IPS-NIHi7 (cell line): ENCODE data around the gene STXBP5.

Source experiments
- DNase-seq: peaks from one replicate; pipeline ENCODE4 v3.0.0; 2012; ENCODE audit warnings: mixed read lengths; ENCODE audit errors: extremely low spot score

Gene STXBP5

DNA sequence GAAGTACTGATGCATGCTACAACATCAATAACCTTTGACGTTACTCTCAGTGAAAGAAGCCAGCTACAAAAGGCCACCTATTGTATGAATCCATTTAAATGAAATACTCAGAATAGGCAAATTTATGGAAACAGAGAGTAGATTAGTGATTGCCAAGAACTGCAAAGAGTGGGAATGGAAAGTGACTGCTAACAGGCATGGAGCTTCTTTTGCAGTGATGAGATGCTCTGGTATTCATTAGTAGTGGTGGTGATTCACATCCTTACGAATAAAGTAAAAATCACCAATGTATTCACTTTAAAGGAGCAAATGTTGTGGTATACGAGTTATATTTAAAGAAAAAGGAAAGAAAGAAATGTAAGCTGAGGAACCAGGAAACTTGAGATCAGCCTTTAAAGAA, 177.5 kb downstream of the STXBP5 start:
- no peak for DNase-seq

DNA sequence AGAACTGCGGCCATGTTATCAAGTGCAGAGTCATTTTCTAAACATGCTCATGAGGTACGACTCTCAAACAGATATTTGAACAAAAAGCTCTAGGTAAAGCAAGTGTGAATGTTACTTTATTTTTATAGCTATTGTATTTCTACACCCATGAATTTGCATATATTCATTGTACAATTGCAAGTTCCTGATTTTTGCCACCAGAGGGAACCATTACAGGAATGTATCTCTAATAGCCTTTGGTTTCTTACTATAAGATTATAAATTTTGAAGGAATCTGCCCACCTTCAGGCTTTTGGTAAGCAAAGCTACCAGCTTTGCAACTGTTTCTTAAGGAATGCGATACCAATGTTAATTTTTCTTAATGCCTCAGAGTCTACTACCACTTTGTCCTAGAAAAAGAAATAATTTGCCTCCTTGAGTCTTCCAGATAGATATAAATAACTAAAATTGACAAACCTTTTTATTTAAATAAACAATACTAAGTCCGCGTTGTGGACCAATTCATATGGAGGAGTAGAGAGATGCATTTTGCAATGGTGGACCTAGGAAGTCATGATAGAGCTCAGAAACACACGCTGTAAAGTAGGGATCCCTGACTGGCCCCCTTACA, 178.8 kb downstream of the STXBP5 start:
- DNase-seq = no peak

DNA sequence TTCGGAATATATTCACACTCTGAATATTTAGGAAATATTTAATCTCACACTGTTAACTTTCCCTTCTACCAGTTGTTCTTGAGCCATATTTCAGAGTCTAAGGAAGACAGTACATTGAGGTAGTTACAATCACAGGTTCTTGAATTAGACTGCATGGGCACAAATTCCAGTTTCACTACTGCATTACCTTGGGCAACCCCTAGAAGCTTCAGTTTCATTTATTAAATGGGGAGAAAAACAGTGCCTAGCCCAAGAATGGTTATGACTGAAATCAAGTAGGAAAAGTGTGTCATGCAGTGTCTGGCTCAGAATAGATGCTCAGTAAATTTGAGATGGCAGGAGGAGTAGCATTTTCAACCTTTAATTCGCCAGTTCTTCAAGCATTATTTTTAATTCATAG, 179.8 kb downstream of the STXBP5 start:
- DNase-seq = no peak

DNA sequence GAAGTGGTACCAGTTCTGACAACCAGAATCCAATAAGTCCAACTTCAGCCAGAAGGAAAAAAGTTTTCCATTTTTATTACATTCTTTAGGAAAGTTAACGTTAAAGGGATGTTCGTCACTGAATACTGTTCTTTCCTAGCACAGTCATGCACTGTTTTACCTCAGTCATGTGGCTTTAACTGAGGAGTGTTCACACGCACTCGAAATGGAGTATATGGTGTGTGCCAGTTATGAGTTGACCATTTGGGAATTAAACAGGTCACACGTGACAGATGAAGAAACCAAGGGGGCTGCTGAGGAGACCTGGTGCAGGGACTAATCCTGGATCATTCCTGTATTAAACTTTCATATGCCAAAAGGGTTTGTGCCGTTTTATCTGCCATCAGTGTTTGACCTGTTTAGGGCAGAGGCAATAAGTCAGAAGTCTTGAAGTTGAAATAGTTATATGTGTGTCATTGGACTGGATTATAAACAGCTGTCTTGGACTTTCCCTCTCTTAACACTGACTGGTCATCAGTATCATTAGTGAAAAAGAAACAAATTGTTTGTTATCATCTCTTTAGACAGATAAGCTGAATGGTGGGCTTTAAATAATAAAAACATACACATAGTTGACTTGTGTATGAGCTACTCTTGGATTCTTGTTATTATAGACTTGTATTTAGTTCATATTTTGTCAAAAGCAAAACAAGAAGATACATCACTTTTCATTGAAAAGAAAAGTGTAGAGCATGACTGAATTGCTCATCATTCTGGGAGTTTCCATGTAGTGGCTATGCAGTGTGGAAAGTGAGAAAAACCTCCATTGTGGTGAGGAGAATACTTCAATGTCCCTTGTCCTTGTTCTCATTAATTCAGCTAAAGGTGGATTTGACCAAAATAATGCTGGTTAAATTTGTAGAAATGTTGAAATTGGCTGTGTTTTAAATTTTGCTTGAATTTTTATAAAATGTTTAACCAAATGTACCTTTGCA, 180.8 kb downstream of the STXBP5 start:
- no peak for DNase-seq

DNA sequence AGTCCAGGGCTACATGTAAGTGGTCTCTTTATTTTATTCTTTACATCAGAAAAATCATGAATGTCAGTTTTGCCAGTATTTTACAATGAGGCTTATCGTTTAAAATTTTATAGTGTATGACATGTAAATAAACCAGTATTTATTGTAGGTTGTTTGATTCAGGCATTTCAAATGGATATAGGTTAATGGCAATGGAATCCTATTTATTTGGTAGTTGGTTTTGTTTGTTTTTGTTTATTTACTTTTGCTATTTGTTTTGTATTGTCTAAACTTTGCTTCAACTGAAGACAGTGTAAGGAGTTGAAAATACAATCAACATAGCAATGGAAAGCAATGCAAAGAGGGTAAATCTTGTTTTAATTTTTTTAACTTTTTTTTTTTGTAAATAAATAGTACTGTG, 185.2 kb downstream of the STXBP5 start:
- DNase-seq = no peak

DNA sequence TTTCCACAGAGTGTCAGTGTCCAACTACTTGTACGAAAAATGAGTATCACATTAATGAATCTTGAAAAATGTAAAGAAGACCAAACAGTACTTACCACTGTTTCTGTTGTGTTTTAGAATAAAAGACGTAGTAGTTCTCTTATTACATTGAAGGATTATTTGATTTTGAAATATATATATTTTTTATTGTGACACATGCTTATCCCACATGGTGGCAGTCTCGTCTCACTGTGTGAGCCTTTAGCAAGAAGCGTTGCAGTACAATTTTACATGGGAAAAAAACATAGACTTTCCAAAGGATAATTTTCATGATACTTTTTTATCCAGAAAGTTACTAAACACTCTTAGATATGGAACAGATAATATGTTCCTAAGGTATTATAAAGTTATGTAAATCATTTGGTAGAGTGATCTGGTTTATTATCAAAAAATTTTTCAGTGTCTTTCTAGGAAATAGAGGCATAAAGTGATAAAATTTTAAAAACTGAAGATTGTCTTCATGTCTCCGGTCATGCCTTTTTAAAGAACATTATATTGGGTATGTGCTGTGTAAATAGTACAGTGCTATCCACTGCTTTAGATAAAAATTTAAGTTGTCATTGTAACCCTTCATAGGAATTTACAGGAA, 186.8 kb downstream of the STXBP5 start:
- no peak for DNase-seq

DNA sequence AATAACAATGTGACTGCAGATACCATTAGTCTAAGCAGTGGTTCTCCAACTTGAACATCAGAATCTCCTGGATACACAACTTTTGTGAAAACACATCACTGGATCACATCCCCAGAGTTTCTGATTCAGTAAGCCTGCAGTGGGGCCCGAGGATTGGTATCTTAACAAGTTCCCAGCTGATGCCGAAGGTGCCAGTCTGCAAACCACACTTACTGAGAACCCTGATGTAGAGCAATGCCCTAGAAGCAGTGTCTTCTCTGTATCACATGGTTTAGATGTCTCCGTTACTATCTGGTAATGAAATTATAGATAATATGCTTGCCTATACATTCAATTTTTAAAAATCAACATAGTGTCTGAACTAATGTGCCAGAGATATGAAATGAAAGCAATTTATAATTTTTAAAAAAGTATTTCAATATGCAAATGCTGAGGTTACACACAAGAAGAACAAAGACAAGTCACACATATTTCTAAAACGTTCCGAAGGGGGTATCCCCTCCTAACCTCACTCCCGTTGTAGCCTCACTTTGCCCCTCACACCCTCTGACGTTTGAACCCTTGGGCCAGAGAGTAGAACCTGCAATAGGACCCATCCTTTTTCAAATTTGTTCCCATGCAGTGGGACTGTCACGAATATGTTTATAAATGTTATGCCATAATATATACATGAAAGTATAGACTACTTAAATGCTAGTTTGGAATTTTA, 188.9 kb downstream of the STXBP5 start:
- no peak for DNase-seq

DNA sequence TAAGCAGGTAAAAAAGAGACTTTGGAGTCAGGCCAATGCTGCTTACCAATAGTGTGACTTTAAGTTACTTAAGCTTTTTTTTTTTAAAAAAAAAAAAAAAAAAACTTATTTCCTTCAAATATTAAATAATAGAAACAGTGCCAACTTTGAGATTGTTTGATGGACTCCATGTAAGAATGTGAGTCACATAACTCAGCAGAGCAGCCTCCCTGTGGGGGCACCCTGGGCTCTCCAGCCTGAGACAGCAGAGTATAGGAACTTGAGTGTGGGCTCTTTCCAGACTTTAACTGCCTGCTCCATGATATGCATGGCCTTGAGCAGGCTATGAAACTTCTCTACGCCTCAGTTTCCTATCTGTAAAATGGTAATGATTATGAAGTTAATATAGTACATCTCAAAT, 190.9 kb downstream of the STXBP5 start:
- no peak for DNase-seq

DNA sequence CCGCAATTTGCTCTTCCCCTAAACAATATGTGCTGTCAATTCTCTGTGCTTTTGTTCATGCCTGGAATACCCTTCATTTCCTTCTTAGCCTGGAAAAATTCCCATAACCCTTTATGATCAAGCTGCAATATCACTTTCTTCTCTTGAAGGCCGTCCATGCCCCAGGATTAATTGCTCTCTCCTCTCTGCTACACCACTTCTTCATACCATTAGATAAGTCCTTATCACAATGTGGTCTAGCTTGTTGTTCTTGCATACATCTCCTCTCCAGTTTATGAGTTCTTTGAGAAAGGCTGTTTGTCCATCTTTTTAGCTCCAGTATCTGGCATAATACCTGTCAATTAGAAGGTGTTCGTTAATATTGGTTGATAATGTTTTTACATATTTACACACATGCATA, 193.1 kb downstream of the STXBP5 start:
- no peak for DNase-seq

DNA sequence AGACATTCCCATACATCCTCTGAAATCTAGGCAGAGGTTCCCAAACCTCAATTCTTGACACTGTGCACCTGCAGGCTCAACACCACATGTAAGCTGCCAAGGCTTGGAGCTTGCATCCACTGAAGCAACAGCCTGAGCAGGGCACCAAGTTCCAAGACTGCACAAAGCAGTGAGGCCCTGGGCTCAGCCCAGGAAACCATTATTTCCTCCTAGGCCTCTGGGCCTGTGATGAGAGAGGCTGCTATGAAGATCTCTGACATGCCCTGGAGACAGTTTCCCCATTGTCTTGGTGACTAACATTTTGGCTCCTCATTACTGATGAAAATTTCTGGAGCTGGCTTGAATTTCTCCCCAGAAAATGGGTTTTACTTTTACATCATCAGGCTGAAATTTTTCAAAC, 196.8 kb downstream of the STXBP5 start:
- DNase-seq = no peak

DNA sequence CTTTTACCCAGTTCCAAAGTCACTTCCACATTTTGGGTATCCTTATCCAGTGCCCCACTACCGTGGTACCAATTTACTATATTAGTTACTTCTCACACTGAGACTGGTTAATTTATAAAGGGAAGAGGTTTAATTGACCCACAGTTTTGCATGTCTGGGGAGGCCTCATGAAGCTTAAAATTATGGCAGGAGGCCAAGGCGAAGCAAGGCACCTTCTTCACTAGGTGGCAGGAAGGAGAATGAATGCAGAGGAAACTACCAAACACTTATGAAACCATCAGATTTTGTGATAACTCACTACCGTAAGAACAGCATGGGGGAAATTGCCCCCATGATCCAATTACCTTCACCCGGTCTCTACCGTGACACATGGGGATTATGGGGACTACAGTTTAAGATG, 197.6 kb downstream of the STXBP5 start:
- DNase-seq = no peak

DNA sequence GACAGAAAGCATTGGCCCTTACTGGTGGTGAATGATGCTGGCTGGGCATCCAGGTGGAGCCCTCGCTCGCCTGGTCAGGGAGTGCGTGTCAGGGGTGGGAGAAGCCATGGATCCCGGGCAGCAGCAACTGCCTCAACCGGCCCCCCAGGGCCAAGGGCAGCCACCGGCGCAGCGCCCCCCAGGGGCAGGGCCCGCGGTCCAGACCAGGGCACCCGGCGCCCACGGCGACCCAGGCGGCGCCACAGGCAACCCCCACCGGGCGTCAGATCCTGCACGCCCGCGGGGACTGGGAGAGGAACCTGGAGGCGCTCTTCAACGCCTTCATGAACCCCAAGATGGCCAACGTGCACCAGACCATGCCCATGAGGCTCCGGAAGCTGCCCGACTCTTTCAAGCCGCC, 202.6 kb downstream of the STXBP5 start:
- no peak for DNase-seq

DNA sequence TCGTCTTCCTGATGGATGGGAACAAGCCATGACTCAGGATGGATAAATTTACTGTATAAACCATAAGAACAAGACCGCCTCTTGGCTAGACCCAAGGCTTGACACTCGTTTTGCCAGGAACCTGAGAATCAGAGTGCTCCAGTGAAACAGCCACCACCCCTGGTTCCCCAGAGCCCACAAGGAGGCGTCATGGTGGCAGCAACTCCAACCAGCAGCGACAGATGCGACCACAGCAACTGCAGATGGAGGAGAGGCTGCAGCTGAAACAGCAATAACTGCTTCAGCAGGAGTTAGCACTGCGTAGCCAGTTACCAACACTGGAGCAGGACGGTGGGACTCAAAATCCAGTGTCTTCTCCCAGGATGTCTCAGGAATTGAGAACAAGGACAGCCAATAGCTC, 203.4 kb downstream of the STXBP5 start:
- DNase-seq = peak; percentile 56

DNA sequence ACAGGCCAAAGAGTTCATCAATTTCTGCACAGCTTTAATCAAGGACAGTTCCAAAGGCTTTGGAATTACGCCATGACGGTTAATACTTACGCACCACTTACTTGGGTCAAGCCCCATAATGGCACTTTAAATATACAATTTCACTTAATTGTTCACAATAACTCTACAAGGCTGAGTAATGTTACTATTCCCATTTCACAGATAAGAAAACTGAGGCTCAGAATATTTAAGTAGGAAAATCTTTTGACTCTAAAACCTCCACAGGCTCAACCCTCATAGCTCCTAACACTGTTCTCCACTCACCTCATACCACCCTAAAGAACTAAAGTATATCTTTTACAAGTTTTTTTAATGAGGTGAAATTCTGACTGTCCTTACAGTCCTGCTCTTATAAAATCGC, 212.4 kb downstream of the STXBP5 start:
- no peak for DNase-seq

DNA sequence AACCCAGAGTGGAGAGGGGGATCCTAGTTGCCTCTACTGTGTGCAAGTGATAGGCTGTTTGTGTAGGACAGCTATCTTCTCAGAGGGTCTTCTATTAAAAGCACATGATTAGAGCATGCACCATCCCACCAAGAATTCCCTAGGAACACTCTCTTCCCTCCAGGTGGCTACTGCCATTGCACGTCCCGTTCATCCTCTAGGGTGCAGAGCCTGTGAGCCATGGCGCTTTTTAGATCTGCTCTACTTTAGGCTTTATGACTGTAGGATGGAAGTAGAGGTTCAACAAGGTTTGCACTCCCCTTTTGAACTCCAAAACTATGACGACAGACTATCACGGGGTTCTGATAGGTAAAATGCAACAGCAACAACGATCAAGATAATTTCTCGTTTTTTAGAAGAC, 213.7 kb downstream of the STXBP5 start:
- DNase-seq = no peak

DNA sequence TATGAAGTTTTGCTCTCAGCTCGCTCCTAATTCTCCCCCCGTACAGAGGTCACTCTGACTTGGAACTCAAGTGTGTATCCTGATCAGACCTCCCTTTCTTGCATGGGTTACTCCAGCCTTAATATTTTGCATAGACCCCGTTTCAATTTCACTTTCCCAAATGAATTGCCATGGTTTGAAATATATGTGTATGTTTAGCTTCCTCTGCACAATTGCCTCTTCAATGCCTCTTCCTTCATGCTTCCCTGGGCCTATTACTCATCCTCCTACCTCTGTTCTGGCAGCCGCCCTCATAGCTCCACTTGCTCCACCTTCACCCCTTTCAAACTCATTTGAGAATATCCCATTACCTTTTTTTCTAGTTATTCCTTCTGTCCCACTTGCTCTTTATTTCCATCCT, 214.3 kb downstream of the STXBP5 start:
- no peak for DNase-seq

DNA sequence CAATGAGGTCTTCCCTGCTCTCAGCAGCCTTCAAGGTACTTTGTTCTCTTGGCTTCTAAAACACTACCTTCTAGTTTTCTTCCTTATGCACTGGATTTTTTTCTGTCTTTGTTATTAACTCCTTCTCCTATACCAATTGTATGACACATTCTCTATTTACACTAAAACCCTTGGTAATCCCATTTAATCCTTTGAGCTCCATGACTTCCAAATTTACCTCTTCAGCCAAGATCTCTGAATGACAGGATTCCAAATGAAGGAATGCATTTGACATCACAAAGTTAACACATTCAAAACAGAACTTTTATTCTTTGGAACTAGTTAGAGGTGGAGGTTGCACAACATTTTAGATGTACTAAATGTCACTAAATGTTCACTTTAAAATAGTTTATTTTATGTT, 217.7 kb downstream of the STXBP5 start:
- DNase-seq = no peak

DNA sequence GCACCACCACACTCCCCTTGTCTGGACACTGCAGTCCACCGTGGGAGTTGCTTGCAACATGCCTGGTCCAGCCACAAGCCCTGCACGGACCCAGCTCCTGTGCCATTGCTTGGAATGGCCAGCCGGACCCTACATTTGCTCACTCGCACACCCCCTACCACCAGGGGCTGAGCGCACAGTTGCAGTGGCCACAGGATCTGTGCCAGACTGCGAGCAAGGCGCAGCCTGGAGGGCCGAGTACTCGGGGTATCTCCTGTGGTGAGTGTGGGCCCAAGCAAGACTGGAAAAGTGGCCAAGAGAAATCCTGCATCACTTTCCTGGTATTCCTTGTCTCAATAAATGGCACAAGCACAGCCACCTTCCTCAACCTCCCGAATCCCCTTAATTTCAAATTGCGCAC, 218.9 kb downstream of the STXBP5 start:
- no peak for DNase-seq

DNA sequence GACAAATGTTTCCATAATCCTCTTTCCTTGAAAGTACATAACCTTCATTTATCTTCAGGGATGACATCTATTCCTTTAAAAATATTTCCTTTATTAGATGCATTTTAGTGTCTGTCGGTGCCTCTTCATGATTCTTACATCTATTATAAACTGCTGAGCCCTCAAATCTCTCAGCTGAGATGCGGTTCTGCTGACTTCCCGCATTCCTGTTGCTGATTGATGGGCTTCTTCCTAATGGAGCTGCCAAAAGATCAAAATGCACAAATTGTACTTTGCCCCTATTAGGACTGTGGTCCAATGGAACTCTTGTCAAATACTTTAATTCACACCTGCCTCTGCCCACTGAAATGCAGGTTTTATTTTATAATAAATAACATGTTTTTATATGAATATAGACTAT, 225.6 kb downstream of the STXBP5 start:
- DNase-seq = no peak

DNA sequence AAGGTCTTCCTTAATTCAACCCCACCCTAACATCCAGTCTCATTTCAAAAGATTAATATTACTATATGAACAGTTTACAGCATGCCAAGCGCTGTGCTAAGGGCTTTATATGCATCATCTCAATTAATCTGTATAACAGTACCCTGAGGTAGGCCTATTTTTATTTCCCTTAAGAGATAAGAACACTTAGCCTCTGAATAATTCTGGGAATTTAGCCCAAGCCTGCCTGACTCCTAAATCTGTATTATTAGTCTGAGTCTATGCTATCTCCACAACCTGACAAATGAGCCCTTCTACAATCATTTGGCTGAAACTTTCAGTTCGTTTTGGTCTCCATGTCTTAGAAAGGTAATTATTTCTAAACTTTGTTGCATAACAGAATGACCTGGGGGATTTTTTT, 226.6 kb downstream of the STXBP5 start:
- no peak for DNase-seq

DNA sequence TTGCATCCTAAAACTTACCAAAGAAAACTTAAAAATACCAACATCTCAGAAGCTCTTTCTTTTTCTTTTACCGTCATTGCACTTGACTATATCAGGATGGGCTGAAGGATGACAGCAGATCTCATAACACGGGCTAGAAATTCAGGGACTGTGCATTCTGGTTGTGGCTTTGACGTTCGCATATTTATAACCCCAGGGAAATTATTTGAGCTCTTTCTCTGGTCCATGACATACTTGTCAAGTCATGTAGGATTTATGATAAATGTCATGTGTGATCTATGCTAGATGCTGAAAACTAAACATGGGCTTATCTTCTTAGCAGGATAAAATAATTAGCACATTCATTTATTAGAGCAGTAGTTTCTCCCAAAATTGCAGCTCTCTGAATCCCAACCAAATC, 229.9 kb downstream of the STXBP5 start:
- DNase-seq = no peak

DNA sequence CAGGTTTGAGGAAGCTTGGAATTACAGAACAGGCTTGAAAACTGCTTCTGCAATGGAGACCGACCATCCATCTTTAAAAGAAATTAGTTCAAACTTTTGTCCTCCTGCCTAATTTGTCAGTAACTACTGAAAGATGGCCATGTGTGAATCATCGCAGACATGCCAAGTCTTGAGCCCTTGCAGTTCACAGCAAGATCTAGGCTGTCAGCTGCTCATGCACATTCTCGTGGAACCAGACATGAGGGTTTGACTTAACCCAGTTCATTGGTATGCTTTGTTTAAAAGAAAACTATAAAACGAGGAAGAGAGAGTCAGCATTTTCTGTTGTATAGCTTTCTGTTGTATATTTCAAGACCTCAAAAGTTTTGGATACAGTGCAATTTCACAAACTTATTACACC, 230.3 kb downstream of the STXBP5 start:
- DNase-seq = no peak
